Endodermal cell (in vitro differentiated cells): ENCODE measurements around the gene GRIN2D. TPM values are rescaled to one million over a fixed set of nuclear protein-coding genes. Genes with fewer than 3 reads are reported as not detected.
A peak's percentile ranks its signal among the peaks of the same experiment; 100 is the strongest.

ENCODE experiments used
- DNase-seq: peaks from one replicate; pipeline ENCODE4 v3.0.0-alpha.2; 2017
- H3K27ac ChIP-seq: 2 replicates; pipeline ENCODE4 v1.5.1; 2013; ENCODE audit warnings: mild to moderate bottlenecking, low read depth, low read length, moderate library complexity
- H3K27me3 ChIP-seq: 2 replicates; pipeline ENCODE4 v1.6.1; 2013; ENCODE audit warnings: mild to moderate bottlenecking, low read length, moderate library complexity; ENCODE audit not compliant: insufficient read depth, control insufficient read depth, poor library complexity, severe bottlenecking
- H3K36me3 ChIP-seq: 2 replicates; pipeline ENCODE4 v1.7.0; 2013; ENCODE audit warnings: mild to moderate bottlenecking, low read length, moderate library complexity; ENCODE audit not compliant: control insufficient read depth, insufficient read depth
- H3K4me1 ChIP-seq: one replicate; pipeline ENCODE4 v1.7.0; 2013; ENCODE audit warnings: low read length; ENCODE audit not compliant: control insufficient read depth, insufficient read depth
- H3K4me3 ChIP-seq: 2 replicates; pipeline ENCODE4 v1.5.1; 2013; ENCODE audit warnings: mild to moderate bottlenecking, low read length, moderate library complexity
- H3K9ac ChIP-seq: 2 replicates; pipeline ENCODE4 v1.6.1; 2013; ENCODE audit warnings: mild to moderate bottlenecking, low read length, moderate library complexity; ENCODE audit not compliant: poor library complexity, severe bottlenecking; ENCODE audit errors: extremely low read depth
- H3K9me3 ChIP-seq: 2 replicates; pipeline ENCODE4 v1.6.1; 2013; ENCODE audit warnings: mild to moderate bottlenecking, low read length, moderate library complexity; ENCODE audit not compliant: control insufficient read depth
- H3K27ac Mint-ChIP-seq: 2 replicates; pipeline ENCODE4 v1.8.0; 2020; ENCODE audit warnings: mixed read lengths
- H3K27me3 Mint-ChIP-seq: 2 replicates; pipeline ENCODE4 v1.8.0; 2021; ENCODE audit warnings: mild to moderate bottlenecking, mixed read lengths; ENCODE audit not compliant: insufficient read depth
- H3K36me3 Mint-ChIP-seq: 2 replicates; pipeline ENCODE4 v1.8.0; 2020; ENCODE audit warnings: low read depth, mixed read lengths
- H3K4me1 Mint-ChIP-seq: 2 replicates; pipeline ENCODE4 v1.8.0; 2020; ENCODE audit warnings: mixed read lengths
- H3K4me3 Mint-ChIP-seq: 2 replicates; pipeline ENCODE4 v1.8.0; 2020; ENCODE audit warnings: mild to moderate bottlenecking, moderate library complexity, mixed read lengths
- H3K9me3 Mint-ChIP-seq: 2 replicates; pipeline ENCODE4 v1.8.0; 2020; ENCODE audit warnings: mild to moderate bottlenecking, mixed read lengths
- WGBS, 2 experiments: methylation state at CpG; one replicate each; pipeline versions ENCODE4 v1.1.5 to v1.1.7; 2013; ENCODE audit warnings: missing lambda C conversion rate in 2 of 2, mixed read lengths in 1 of 2; ENCODE audit not compliant: insufficient coverage in 1 of 2, insufficient read length in 1 of 2; 5-methylcytosine and 5-hydroxymethylcytosine counted together
- total RNA-seq, 2 donors: library from RNA; stranded (reverse); fragmentation: NEBNext Ultra II Directional in 1 of 2; extraction: Animal tissue kit (Norgen Biotek cat#: 25700) in 1 of 2; gene quantifications; 2 replicates in 1 of 2; 3 replicates in 1 of 2; pipeline ENCODE4 v1.2.1, GENCODE V29; 2021
- TF ChIP-seq, protein P1 (sequence below): fragments of 200-600 bp; sonication (generic); conservative IDR thresholded peaks from 2 replicates; pipeline ENCODE4 v1.5.0; 2021; ENCODE audit warnings: antibody characterized with exemption, mild to moderate bottlenecking

Gene GRIN2D
- total RNA-seq, 2 donors from 2014 or later = 0.77 to 1.2 TPM

- Histone ChIP-seq H3K27me3 (peaks cover 44% of the 10 kb centered on the region), H3K27ac (no peak overlapping the region), H3K9ac (peak overlapping the region; percentile 53), H3K4me1 (no peaks in the 10 kb centered on the region), H3K4me3 (peak overlapping the region; percentile 85), H3K36me3 (no peaks in the 10 kb centered on the region), H3K9me3 (no peaks in the 10 kb centered on the region)
- 16 to 23% methylated on average over 7 to 17 of the region's 17 CpGs for WGBS, 2 experiments
- Mint-ChIP-seq H3K27ac (no peak overlapping the region), H3K4me3 (peak overlapping the region; percentile 63), H3K36me3 (no peaks in the 10 kb centered on the region), H3K9me3 (no peaks in the 10 kb centered on the region), H3K4me1 (peaks cover 13% of the 10 kb centered on the region), H3K27me3 (peaks cover 51% of the 10 kb centered on the region)
- DNase-seq = peak; percentile 67
- TF ChIP-seq, protein P1, sequence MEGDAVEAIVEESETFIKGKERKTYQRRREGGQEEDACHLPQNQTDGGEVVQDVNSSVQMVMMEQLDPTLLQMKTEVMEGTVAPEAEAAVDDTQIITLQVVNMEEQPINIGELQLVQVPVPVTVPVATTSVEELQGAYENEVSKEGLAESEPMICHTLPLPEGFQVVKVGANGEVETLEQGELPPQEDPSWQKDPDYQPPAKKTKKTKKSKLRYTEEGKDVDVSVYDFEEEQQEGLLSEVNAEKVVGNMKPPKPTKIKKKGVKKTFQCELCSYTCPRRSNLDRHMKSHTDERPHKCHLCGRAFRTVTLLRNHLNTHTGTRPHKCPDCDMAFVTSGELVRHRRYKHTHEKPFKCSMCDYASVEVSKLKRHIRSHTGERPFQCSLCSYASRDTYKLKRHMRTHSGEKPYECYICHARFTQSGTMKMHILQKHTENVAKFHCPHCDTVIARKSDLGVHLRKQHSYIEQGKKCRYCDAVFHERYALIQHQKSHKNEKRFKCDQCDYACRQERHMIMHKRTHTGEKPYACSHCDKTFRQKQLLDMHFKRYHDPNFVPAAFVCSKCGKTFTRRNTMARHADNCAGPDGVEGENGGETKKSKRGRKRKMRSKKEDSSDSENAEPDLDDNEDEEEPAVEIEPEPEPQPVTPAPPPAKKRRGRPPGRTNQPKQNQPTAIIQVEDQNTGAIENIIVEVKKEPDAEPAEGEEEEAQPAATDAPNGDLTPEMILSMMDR = no peak
Observed at GRCh38 chr19:48398102-48398374, 4.6 kb downstream of the GRIN2D start.

DNA sequence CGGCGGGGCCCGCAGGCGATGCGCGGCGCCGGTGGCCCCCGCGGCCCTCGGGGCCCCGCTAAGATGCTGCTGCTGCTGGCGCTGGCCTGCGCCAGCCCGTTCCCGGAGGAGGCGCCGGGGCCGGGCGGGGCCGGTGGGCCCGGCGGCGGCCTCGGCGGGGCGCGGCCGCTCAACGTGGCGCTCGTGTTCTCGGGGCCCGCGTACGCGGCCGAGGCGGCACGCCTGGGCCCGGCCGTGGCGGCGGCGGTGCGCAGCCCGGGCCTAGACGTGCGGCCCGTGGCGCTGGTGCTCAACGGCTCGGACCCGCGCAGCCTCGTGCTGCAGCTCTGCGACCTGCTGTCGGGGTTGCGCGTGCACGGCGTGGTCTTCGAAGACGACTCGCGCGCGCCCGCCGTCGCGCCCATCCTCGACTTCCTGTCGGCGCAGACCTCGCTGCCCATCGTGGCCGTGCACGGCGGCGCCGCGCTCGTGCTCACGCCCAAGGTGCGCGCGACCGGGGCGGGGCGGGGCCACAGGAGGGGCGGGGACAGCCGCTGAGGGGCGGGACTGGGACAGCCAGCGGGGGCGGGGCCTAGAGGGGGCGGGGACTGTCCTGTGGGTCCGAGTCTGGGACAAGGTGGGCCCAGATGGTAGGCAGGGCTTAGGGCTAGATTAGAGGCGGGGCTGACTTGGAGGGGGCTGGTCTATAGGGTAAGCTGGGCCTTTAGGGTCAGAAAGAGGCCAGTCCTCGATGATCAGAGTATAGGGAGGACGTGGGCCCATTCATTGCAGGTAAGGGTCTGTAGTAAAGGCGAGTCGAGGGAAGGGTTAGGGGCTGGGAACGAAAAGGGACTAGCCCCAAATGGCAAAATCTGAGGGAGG lies 5.1 kb downstream of the GRIN2D start:
- Histone ChIP-seq H3K9ac (peak overlapping the region; percentile 53), H3K9me3 (no peaks in the 10 kb centered on the region), H3K4me1 (no peaks in the 10 kb centered on the region), H3K36me3 (no peaks in the 10 kb centered on the region), H3K27ac (no peak overlapping the region), H3K4me3 (peak overlapping the region; percentile 85), H3K27me3 (peaks cover 44% of the 10 kb centered on the region)
- peaks cover 15% of the 10 kb centered on the region for H3K4me1 Mint-ChIP-seq
- H3K27ac Mint-ChIP-seq = peak overlapping the region; percentile 58
- peak overlapping the region; percentile 63 for H3K4me3 Mint-ChIP-seq
- WGBS, 2 experiments = 6 to 18% methylated on average over 25 to 104 of the region's 104 CpGs
- TF ChIP-seq, protein P1 = no peak
- no peaks in the 10 kb centered on the region for H3K36me3 Mint-ChIP-seq
- peaks cover 46% of the 10 kb centered on the region for H3K27me3 Mint-ChIP-seq
- H3K9me3 Mint-ChIP-seq = no peaks in the 10 kb centered on the region
- DNase-seq = peak; percentile 99

DNA sequence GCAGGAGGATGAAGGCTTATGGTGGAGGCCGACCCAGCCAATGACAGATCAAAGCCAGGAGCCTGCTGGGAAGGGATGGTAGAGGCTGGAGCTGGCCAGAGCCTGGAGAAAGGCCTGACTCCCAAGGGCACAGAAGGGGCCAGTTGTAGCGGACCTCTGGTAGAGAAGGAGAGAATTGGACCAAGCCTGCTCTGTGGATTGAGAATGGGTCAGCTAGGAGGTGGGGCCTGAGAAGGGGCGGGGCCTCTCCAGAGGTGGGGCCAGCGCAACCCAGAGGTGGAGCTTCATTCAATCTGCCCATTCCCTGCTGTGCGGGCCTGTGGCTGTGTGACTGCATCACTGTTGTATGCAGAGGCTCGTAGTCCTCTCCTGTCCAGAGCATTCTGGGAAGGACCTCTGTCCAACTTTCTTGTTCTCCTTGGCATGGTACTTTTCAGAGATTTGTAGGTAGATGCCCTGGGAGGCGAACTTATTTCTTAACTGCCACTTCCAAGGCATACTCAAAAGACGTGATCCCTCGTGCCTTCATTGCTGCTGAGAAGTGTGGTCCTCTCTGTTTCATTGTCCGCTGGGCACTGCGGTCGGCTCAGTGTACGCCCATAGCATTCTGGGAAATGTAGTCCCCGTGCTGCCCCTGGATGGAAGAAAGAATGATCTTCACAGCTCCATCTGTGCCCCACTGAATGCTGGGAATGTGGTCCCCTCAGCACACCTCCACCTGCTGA lies 6.7 kb downstream of the GRIN2D start:
- Histone ChIP-seq H3K9ac (no peak overlapping the region), H3K27ac (no peak overlapping the region), H3K9me3 (no peaks in the 10 kb centered on the region), H3K36me3 (no peaks in the 10 kb centered on the region), H3K4me3 (no peak overlapping the region), H3K27me3 (peaks cover 30% of the 10 kb centered on the region), H3K4me1 (no peaks in the 10 kb centered on the region)
- Mint-ChIP-seq H3K27me3 (peaks cover 30% of the 10 kb centered on the region), H3K36me3 (no peaks in the 10 kb centered on the region), H3K27ac (peak overlapping the region; percentile 96), H3K4me3 (peak overlapping the region; percentile 41), H3K4me1 (peaks cover 11% of the 10 kb centered on the region), H3K9me3 (no peaks in the 10 kb centered on the region)
- peak; percentile 93 for DNase-seq
- TF ChIP-seq, protein P1 = no peak
- WGBS, 2 experiments = 45 to 73% methylated on average over 8 to 14 of the region's 14 CpGs
